Breast epithelium (tissue), 4 donors: ENCODE results near the gene OR2H1. TPM values are rescaled to one million over a fixed set of nuclear protein-coding genes. Genes with fewer than 3 reads are reported as not detected.

ENCODE experiments used
- DNase-seq, 2 donors: peaks; one replicate each; pipeline ENCODE4 v3.0.0-alpha.2; 2019; ENCODE audit warnings: low spot score in 2 of 2
- H3K27ac ChIP-seq, 2 donors: fragments of 200-600 bp; sonication (generic) in 1 of 2; one replicate each; pipeline ENCODE4 v1.5.1; 2016 to 2019; ENCODE audit warnings: mild to moderate bottlenecking in 1 of 2
- H3K27me3 ChIP-seq, 2 donors: fragments of 200-600 bp; sonication (generic) in 1 of 2; one replicate each; pipeline versions ENCODE4 v1.5.1 to v1.6.0; 2017 to 2019; ENCODE audit warnings: control low read depth in 1 of 2, mild to moderate bottlenecking in 1 of 2
- H3K36me3 ChIP-seq: fragments of 200-600 bp; one replicate; pipeline ENCODE4 v1.5.1; 2019
- H3K4me1 ChIP-seq, 2 donors: fragments of 200-600 bp; sonication (generic); one replicate each; pipeline ENCODE4 v1.5.1; 2016 to 2019; ENCODE audit warnings: control low read depth in 1 of 2
- H3K4me3 ChIP-seq, 3 donors: fragments of 200-600 bp; sonication (generic); 1 replicate in 2 of 3; 2 replicates in 1 of 3; pipeline ENCODE4 v1.5.1; 2016 to 2019; ENCODE audit warnings: mild to moderate bottlenecking in 3 of 3, moderate library complexity in 2 of 3
- H3K9me3 ChIP-seq, 2 donors: fragments of 200-600 bp; sonication (generic) in 1 of 2; one replicate each; pipeline ENCODE4 v1.5.1; 2016 to 2019; ENCODE audit warnings: control low read depth in 1 of 2
- POLR2A ChIP-seq: fragments of 450-650 bp; IDR thresholded peaks from one replicate; pipeline ENCODE4 v1.6.1; 2016; ENCODE audit warnings: antibody characterized with exemption, mild to moderate bottlenecking, moderate library complexity
- POLR2AphosphoS5 ChIP-seq, 3 donors: sonication (generic); formaldehyde crosslinking; IDR thresholded peaks; one replicate each; pipeline ENCODE4 v1.6.1; 2017; ENCODE audit warnings: antibody characterized with exemption in 3 of 3
- intact Hi-C: fragments of 100-400 bp; cut with DNase I; formaldehyde crosslinking; loops from one replicate; pipeline ENCODE4 v1.15.1; 2023; ENCODE audit warnings: low total_unique reads
- total RNA-seq, 3 donors: library from RNA; depleted of rRNA; stranded (reverse); fragments of >200 nt; gene quantifications; one replicate each; pipeline ENCODE4 v1.1.0, GENCODE V29; 2016
- TF ChIP-seq, protein P1 (sequence below), 3 donors: fragments of 450-650 bp; IDR thresholded peaks; one replicate each; pipeline ENCODE4 v1.5.1; 2016 to 2017; ENCODE audit warnings: antibody characterized with exemption in 3 of 3, mild to moderate bottlenecking in 3 of 3, moderate library complexity in 3 of 3

OR2H1 gene
- total RNA-seq, 3 donors from 2014 or later = not detected

DNA sequence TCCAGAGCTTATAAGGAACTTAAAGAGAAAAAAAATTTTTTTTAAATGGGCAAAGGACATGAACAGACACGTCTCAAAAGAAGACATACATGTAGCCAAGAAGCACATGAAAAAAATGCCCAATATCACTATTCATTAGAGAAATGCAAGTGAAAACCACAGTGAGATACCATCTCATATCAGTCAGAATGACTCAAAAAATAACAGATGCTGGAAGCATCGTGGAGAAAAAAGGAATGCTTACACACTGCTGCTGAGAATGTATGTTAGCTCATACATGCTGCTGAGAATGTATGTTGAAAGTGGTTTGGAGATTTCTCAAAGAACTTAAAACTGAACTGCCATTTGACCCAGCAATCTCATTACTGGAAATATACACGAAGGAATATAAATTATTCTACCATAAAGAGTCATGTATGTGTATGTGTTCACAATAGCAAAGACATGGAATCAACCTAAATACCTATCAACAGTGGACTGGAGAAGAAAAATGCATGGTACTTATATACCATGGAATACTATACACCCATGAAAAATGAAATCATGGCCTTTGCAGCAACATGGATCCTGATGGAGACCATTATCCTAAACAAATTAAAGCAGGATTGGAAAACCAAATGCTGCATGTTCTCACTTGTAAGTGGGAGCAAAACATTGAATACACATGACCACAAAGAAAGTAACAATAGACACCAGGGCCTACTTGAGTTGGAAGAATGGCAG is 5.3 kb upstream of the OR2H1 start:
- Histone ChIP-seq H3K4me3 (no peak overlapping the region), H3K36me3 (no peaks in the 10 kb centered on the region), H3K9me3 (peaks cover 0 to 4% of the 10 kb centered on the region in 2 donors), H3K4me1 (no peaks in the 10 kb centered on the region), H3K27me3 (peaks cover 0 to 6% of the 10 kb centered on the region in 2 donors), H3K27ac (no peak overlapping the region)
- DNase-seq = no peak
- intact Hi-C loops = no loop called here
- TF ChIP-seq POLR2A (no peak), POLR2AphosphoS5 (IDR thresholded peaks at IDR 0.05) (no peak)
- TF ChIP-seq, protein P1, sequence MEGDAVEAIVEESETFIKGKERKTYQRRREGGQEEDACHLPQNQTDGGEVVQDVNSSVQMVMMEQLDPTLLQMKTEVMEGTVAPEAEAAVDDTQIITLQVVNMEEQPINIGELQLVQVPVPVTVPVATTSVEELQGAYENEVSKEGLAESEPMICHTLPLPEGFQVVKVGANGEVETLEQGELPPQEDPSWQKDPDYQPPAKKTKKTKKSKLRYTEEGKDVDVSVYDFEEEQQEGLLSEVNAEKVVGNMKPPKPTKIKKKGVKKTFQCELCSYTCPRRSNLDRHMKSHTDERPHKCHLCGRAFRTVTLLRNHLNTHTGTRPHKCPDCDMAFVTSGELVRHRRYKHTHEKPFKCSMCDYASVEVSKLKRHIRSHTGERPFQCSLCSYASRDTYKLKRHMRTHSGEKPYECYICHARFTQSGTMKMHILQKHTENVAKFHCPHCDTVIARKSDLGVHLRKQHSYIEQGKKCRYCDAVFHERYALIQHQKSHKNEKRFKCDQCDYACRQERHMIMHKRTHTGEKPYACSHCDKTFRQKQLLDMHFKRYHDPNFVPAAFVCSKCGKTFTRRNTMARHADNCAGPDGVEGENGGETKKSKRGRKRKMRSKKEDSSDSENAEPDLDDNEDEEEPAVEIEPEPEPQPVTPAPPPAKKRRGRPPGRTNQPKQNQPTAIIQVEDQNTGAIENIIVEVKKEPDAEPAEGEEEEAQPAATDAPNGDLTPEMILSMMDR (IDR thresholded peaks at IDR 0.05) = no peak

DNA sequence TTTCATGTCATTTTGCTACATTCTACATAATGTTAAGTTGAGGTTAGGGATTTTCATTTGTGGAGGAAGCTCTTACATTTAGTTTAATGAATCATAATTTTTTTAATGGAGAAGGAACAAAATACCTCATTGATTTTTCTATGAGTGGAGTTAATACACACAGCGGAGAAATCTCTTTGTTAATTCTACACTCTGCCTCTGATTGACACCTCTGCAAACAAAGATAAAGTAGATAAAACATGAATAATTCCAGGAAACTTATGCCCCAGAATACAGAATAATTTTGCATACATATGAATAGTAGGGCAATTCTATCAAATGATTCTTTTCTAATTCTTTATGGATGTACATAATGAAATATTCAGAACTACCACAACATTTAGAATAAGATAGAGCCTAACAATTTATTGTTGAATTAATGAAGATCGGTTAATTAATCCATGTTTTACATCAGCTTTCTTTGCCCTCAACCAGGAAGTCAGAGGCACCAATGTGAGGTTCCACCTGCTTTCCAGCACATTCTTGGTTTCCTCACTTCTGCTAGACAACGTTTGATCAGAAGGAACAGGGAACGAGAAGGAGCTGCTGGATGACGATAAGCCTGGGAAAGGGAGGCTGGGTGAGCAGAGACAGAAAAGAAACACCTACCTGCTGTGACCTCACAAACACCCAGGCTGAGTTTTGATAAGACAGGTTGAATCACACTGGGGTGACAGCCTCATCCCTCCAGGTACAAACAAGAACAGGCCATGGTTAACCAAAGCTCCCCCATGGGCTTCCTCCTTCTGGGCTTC is 4.3 kb downstream of the OR2H1 start:
- DNase-seq = no peak
- H3K27ac ChIP-seq = no peak overlapping the region
- no peaks in the 10 kb centered on the region for H3K27me3 ChIP-seq
- no peaks in the 10 kb centered on the region for H3K9me3 ChIP-seq
- TF ChIP-seq, protein P1 (IDR thresholded peaks at IDR 0.05) = no peak
- TF ChIP-seq POLR2AphosphoS5 (IDR thresholded peaks at IDR 0.05) (no peak), POLR2A (no peak)
- no peaks in the 10 kb centered on the region for H3K36me3 ChIP-seq
- no peak overlapping the region for H3K4me3 ChIP-seq
- intact Hi-C loops = no loop called here
- no peaks in the 10 kb centered on the region for H3K4me1 ChIP-seq

- intact Hi-C loops = no loop called here
- no peaks in the 10 kb centered on the region for H3K36me3 ChIP-seq
- H3K4me3 ChIP-seq = no peak overlapping the region
- H3K27ac ChIP-seq = no peak overlapping the region
- no peak for DNase-seq
- no peaks in the 10 kb centered on the region for H3K27me3 ChIP-seq
- TF ChIP-seq POLR2A (no peak), POLR2AphosphoS5 (IDR thresholded peaks at IDR 0.05) (no peak)
- TF ChIP-seq, protein P1 (IDR thresholded peaks at IDR 0.05) = no peak
- H3K9me3 ChIP-seq = no peaks in the 10 kb centered on the region
- H3K4me1 ChIP-seq = no peaks in the 10 kb centered on the region
These were observed 5.1 kb downstream of the OR2H1 start for GRCh38 chr6:29462022-29462421.

DNA sequence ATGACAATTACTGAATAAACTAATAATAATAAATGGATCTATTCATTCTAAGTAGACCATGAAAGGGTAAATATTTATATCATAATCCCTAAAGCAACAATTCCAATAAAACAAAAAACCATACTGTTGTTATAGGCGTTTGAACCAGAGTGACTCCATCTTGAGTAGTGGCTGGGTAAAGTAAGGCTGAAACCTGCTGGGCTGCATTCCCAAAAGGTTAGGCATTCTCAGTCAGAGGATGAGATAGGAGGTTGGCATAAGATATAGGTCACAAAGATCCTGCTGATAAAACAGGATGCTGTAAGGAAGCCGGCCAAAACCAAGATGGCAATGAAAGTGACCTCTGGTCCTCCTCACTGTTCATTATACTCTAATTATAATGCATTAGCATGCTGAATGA is 8.3 kb downstream of the OR2H1 start:
- H3K4me1 ChIP-seq = no peaks in the 10 kb centered on the region
- TF ChIP-seq POLR2A (no peak), POLR2AphosphoS5 (IDR thresholded peaks at IDR 0.05) (no peak)
- TF ChIP-seq, protein P1 (IDR thresholded peaks at IDR 0.05) = no peak
- peaks cover 0 to 2% of the 10 kb centered on the region in 2 donors for H3K27me3 ChIP-seq
- H3K4me3 ChIP-seq = no peak overlapping the region
- intact Hi-C loops = no loop called here
- no peaks in the 10 kb centered on the region for H3K9me3 ChIP-seq
- no peaks in the 10 kb centered on the region for H3K36me3 ChIP-seq
- no peak for DNase-seq
- H3K27ac ChIP-seq = no peak overlapping the region

DNA sequence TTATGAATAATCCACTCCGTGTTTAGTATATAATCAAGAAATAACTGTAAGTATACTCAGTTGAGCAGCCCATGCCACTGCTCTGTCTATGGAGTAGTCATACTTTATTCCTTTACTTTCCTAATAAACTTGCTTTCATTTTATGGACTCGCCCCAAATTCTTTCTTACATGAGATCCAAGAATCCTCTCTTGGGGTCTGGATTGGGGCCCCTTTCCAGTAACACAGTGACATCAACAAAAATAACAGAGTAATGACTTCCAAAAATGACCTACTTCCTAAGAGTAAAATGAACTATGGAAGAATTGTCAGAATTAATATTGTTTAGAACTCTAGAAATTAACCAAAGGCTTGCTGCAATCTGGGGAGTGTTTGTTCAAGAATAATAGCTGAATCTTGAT is 8.8 kb downstream of the OR2H1 start:
- no peak overlapping the region for H3K27ac ChIP-seq
- H3K4me1 ChIP-seq = no peaks in the 10 kb centered on the region
- no peaks in the 10 kb centered on the region for H3K9me3 ChIP-seq
- no peak overlapping the region for H3K4me3 ChIP-seq
- no peaks in the 10 kb centered on the region for H3K36me3 ChIP-seq
- H3K27me3 ChIP-seq = peaks cover 0 to 2% of the 10 kb centered on the region in 2 donors
- TF ChIP-seq POLR2AphosphoS5 (IDR thresholded peaks at IDR 0.05) = no peak
- no peak for TF ChIP-seq POLR2A
- TF ChIP-seq, protein P1 (IDR thresholded peaks at IDR 0.05) = no peak
- intact Hi-C loops = no loop called here
- no peak for DNase-seq
